Upper lobe of left lung (tissue), 4 donors: ENCODE measurements around the gene TRAPPC6A.

Experiments
- CTCF ChIP-seq, 6 experiments: fragments of 450-650 bp in 4 of 6; fragments of 200-600 bp in 2 of 6; sonication (generic) in 2 of 6; IDR thresholded peaks; one replicate each; pipeline ENCODE4 v1.5.1; 2016 to 2019; ENCODE audit warnings: antibody characterized with exemption in 6 of 6
- EP300 ChIP-seq, 4 donors: sonication (generic); formaldehyde crosslinking; IDR thresholded peaks; one replicate each; pipeline ENCODE4 v1.5.1; 2017; ENCODE audit warnings: antibody characterized with exemption in 4 of 4, control low read depth in 2 of 4
- POLR2A ChIP-seq, 4 donors: fragments of 450-650 bp; IDR thresholded peaks; one replicate each; pipeline ENCODE4 v1.5.1; 2016 to 2017; ENCODE audit warnings: antibody characterized with exemption in 4 of 4, mild to moderate bottlenecking in 2 of 4

- TF ChIP-seq CTCF (IDR thresholded peaks at IDR 0.05) (no peak), EP300 (IDR thresholded peaks at IDR 0.05) (no peak), POLR2A (IDR thresholded peaks at IDR 0.05) (no peak)
Measured at GRCh38 chr19:45175515-45176345, 2.3 kb downstream of the TRAPPC6A start.
